CD8-positive, alpha-beta memory T cell (primary cell): ENCODE data around the gene ESR1. TPM values are rescaled to one million over a fixed set of nuclear protein-coding genes. Genes with fewer than 3 reads are reported as not detected.
"Not testable (repeated sequence)": the region's sequence is repeated elsewhere in the genome, so short reads cannot be mapped to it uniquely, and the experiment has no call there.

Experiments used
- CTCF ChIA-PET: fragments of 350-600 bp; sonication (Branson Sonifier 250); formaldehyde crosslinking; loops from one replicate; lab custom pipeline; 2021; ENCODE audit warnings: antibody characterized with exemption; lab: Charles Lee
- POLR2A ChIA-PET: fragments of 350-600 bp; sonication (Branson Sonifier 250); formaldehyde crosslinking; loops from one replicate; lab custom pipeline; 2021; ENCODE audit warnings: antibody characterized with exemption; lab: Charles Lee
- DNase-seq, 5 donors: peaks; one replicate each; pipeline versions ENCODE4 v3.0.0 to v3.0.0-alpha.2; 2020 to 2022; ENCODE audit warnings: mixed read lengths in 1 of 5
- H3K27ac ChIP-seq: one replicate; pipeline ENCODE4 v1.7.0; 2013; ENCODE audit warnings: low read depth, mild to moderate bottlenecking, low read length, moderate library complexity
- H3K27me3 ChIP-seq: 2 replicates; pipeline ENCODE4 v1.7.0; 2013; ENCODE audit warnings: low read length, mild to moderate bottlenecking; ENCODE audit not compliant: insufficient read depth, poor library complexity, severe bottlenecking
- H3K36me3 ChIP-seq: 2 replicates; pipeline ENCODE4 v1.7.0; 2013; ENCODE audit warnings: mild to moderate bottlenecking, low read length, moderate library complexity; ENCODE audit not compliant: insufficient read depth
- H3K4me1 ChIP-seq: 2 replicates; pipeline ENCODE4 v1.7.0; 2013; ENCODE audit warnings: mild to moderate bottlenecking, low read length, moderate library complexity; ENCODE audit not compliant: insufficient read depth
- H3K4me3 ChIP-seq: 2 replicates; pipeline ENCODE4 v1.7.0; 2013; ENCODE audit warnings: mild to moderate bottlenecking, low read length
- H3K9me3 ChIP-seq: 2 replicates; pipeline ENCODE4 v1.7.0; 2013; ENCODE audit warnings: mild to moderate bottlenecking, low read length
- H3K27ac Mint-ChIP-seq, 8 donors: one replicate each; pipeline ENCODE4 v1.8.0; 2020 to 2021; ENCODE audit warnings: mixed read lengths in 8 of 8, mild to moderate bottlenecking in 6 of 8, inconsistent platforms in 3 of 8, moderate library complexity in 3 of 8
- H3K27me3 Mint-ChIP-seq, 2 donors: one replicate each; pipeline ENCODE4 v1.8.0; 2020 to 2021; ENCODE audit warnings: mixed read lengths in 2 of 2, mild to moderate bottlenecking in 1 of 2, moderate library complexity in 1 of 2
- H3K36me3 Mint-ChIP-seq, 3 donors: one replicate each; pipeline ENCODE4 v1.8.0; 2020 to 2021; ENCODE audit warnings: mixed read lengths in 3 of 3, inconsistent platforms in 1 of 3, mild to moderate bottlenecking in 1 of 3
- H3K4me1 Mint-ChIP-seq, 3 donors: one replicate each; pipeline ENCODE4 v1.8.0; 2020 to 2021; ENCODE audit warnings: mixed read lengths in 3 of 3, inconsistent platforms in 1 of 3, mild to moderate bottlenecking in 1 of 3
- H3K4me3 Mint-ChIP-seq, 7 donors: one replicate each; pipeline ENCODE4 v1.8.0; 2020 to 2021; ENCODE audit warnings: mixed read lengths in 7 of 7, mild to moderate bottlenecking in 6 of 7, moderate library complexity in 4 of 7, inconsistent platforms in 2 of 7
- H3K9me3 Mint-ChIP-seq, 5 donors: one replicate each; pipeline ENCODE4 v1.8.0; 2020 to 2022; ENCODE audit warnings: mixed read lengths in 5 of 5, mild to moderate bottlenecking in 3 of 5, moderate library complexity in 2 of 5, inconsistent platforms in 1 of 5
- polyA plus RNA-seq: library from polyadenylated mRNA; unstranded; fragments of 300-500 nt; fragmentation: Illumina TruSeq; gene quantifications from one replicate; pipeline ENCODE4 v1.2.3, GENCODE V29; 2021
- total RNA-seq, 2 experiments: library from RNA; stranded (reverse); gene quantifications; one replicate each; pipeline ENCODE4 v1.2.3, GENCODE V29; 2021

ESR1 gene
- total and polyA plus RNA-seq, 3 experiments from 2014 or later: 0.15 to 1.2 TPM; not detected in 1

DNA sequence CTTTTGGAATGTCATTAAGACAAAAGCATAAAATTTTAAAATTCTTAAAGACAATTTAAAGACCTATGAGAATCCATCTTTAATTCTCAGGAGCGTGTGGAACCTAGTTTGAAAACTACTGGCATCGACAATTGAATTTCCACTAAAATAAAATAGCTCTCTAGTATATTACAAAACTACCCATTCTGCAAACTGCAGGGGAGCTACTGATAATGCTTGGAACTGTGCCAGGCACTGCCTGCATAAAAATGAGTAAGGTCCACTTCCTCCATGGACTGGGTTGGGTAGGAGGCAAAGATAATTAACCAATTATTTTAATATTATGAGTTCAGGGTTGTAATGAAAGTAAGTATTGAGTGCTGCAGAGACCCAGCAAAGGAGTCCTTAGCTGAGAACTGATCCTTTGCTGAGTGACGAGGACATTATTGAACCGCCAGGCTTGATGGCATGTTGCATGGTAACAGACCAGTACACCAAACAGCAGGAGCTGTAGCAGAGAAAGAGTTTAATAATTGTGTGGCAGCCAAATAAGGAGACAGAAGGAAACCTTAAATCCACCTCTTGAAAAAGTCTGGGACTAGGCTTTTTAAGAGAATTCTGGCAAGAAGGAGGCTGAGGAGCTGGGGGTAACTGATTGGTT is 261.3 kb downstream of the ESR1 start:
- H3K4me1 Mint-ChIP-seq: no peaks in the 10 kb centered on the region
- Histone ChIP-seq H3K27ac (no peak overlapping the region), H3K27me3 (no peaks in the 10 kb centered on the region), H3K4me3 (no peak overlapping the region), H3K9me3 (no peaks in the 10 kb centered on the region), H3K36me3 (no peaks in the 10 kb centered on the region), H3K4me1 (no peaks in the 10 kb centered on the region)
- H3K4me3 Mint-ChIP-seq: no peak overlapping the region
- peaks cover 6 to 9% of the 10 kb centered on the region in 2 donors for H3K27me3 Mint-ChIP-seq
- peaks cover 0 to 1% (median 0%) of the 10 kb centered on the region in 3 donors for H3K36me3 Mint-ChIP-seq
- ChIA-PET CTCF (no interaction called here), POLR2A (no interaction called here)
- no peak for DNase-seq
- H3K9me3 Mint-ChIP-seq: no peaks in the 10 kb centered on the region
- no peak overlapping the region for H3K27ac Mint-ChIP-seq

DNA sequence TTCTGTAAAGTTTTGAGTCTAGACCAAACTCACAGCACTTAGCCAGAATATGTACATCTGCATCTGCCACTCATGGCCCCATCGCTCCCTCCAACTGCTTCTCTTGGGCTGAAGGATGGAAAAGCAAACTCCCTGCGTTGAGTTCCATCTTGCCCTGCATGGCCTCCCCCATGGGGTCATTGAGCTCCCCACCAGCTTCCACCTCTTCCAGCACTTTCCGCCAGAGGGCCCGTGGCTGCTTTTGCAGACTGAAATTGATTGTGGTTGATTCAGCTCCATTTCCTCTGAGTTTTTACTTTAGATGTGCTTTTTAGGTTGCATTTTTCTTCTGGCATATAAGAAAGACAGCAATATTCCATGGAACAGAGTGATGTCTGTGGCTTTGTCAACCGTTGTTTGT is 263.1 kb downstream of the ESR1 start:
- ChIA-PET POLR2A (no interaction called here), CTCF (no interaction called here)
- Mint-ChIP-seq H3K4me3 (no peak overlapping the region), H3K27me3 (peaks cover 4 to 15% of the 10 kb centered on the region in 2 donors), H3K36me3 (peaks cover 0 to 3% (median 2%) of the 10 kb centered on the region in 3 donors), H3K27ac (no peak overlapping the region), H3K9me3 (peaks cover 3 to 9% (median 5%) of the 10 kb centered on the region in 5 donors), H3K4me1 (no peaks in the 10 kb centered on the region)
- DNase-seq: no peak
- Histone ChIP-seq H3K27ac (no peak overlapping the region), H3K4me3 (no peak overlapping the region), H3K27me3 (no peaks in the 10 kb centered on the region), H3K36me3 (no peaks in the 10 kb centered on the region), H3K4me1 (no peaks in the 10 kb centered on the region), H3K9me3 (no peaks in the 10 kb centered on the region)

DNA sequence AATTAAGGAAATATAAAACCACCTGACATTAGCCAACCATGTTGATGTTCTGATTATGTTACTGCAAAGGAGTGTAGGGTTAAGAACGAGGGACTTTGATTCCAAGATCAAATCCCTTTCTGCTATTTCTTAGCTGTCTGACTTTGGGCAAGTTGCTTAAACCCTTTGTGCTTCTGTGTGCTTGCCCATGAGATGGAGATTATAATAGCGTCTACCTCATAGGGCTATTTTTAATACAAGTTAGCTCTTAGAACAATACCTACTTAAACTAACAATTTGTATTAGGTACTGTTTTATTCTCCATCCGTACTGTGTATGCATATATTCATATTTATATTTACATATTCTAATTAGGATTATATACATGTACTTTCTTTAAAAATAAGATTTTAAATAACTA is 263.8 kb downstream of the ESR1 start:
- Histone ChIP-seq H3K4me3 (no peak overlapping the region), H3K27me3 (no peaks in the 10 kb centered on the region), H3K36me3 (no peaks in the 10 kb centered on the region), H3K4me1 (no peaks in the 10 kb centered on the region), H3K9me3 (no peaks in the 10 kb centered on the region), H3K27ac (no peak overlapping the region)
- Mint-ChIP-seq H3K27ac (no peak overlapping the region), H3K4me3 (no peak overlapping the region), H3K9me3 (peaks cover 11 to 13% (median 12%) of the 10 kb centered on the region in 5 donors), H3K36me3 (peaks cover 0 to 10% (median 7%) of the 10 kb centered on the region in 3 donors), H3K27me3 (peaks cover 6 to 18% of the 10 kb centered on the region in 2 donors), H3K4me1 (no peaks in the 10 kb centered on the region)
- ChIA-PET POLR2A (no interaction called here), CTCF (no interaction called here)
- no peak for DNase-seq

DNA sequence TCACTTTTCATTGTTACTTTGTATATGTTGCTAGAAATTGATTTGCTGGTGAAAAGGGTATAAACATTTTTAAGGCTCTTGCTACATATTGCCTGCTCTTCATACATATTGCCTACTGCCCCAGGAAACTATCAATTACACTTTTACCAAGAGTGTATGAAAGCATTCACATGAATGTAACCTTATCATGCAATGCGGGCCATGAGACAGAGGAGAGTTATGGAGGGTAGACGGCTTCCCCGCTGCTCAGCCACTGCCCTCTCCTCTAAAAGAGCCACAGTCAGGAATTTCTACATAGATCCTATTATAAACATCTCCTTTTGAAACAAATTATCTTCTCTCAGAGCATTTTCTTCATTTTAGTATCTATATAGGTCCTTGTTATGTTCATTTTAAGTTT is 264.4 kb downstream of the ESR1 start:
- no peaks in the 10 kb centered on the region for H3K9me3 ChIP-seq
- H3K4me1 Mint-ChIP-seq: no peaks in the 10 kb centered on the region
- H3K27me3 ChIP-seq: no peaks in the 10 kb centered on the region
- DNase-seq: no peak
- H3K4me3 Mint-ChIP-seq: no peak overlapping the region
- ChIA-PET CTCF (no interaction called here), POLR2A (no interaction called here)
- peaks cover 11 to 18% (median 17%) of the 10 kb centered on the region in 5 donors for H3K9me3 Mint-ChIP-seq
- H3K4me3 ChIP-seq: no peak overlapping the region
- H3K27ac ChIP-seq: no peak overlapping the region
- no peaks in the 10 kb centered on the region for H3K36me3 ChIP-seq
- H3K27ac Mint-ChIP-seq: no peak overlapping the region
- H3K36me3 Mint-ChIP-seq: peaks cover 0 to 13% (median 9%) of the 10 kb centered on the region in 3 donors
- peaks cover 6 to 21% of the 10 kb centered on the region in 2 donors for H3K27me3 Mint-ChIP-seq
- H3K4me1 ChIP-seq: no peaks in the 10 kb centered on the region

DNA sequence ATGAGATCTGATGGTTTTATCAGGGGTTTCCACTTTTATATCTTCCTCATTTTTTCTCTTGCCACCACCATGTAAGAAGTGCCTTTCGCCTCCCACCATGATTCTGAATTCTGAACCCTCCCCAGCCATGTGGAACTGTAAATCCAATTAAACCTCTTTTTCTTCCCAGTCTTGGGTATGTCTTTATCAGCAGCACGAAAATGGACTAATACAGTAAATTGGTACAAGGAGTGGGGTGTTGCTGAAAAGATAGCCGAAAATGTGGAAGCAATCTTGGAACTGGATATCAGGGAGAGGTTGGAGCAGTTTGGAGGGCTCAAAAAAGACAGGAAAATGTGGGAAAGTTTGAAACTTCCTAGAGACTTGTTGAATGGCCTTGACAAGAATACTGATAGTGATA is 268.8 kb downstream of the ESR1 start:
- H3K4me3 ChIP-seq, H3K9me3 ChIP-seq, H3K4me3 Mint-ChIP-seq, H3K4me1 ChIP-seq, H3K4me1 Mint-ChIP-seq, H3K27ac Mint-ChIP-seq, H3K36me3 ChIP-seq, POLR2A ChIA-PET, H3K27ac ChIP-seq, CTCF ChIA-PET, DNase-seq, H3K27me3 ChIP-seq: not testable (repeated sequence)
- Mint-ChIP-seq H3K27me3 (peaks cover 5 to 38% of the 10 kb centered on the region in 2 donors), H3K9me3 (peaks cover 11 to 28% (median 22%) of the 10 kb centered on the region in 5 donors), H3K36me3 (peaks cover 0 to 23% (median 8%) of the 10 kb centered on the region in 3 donors)

DNA sequence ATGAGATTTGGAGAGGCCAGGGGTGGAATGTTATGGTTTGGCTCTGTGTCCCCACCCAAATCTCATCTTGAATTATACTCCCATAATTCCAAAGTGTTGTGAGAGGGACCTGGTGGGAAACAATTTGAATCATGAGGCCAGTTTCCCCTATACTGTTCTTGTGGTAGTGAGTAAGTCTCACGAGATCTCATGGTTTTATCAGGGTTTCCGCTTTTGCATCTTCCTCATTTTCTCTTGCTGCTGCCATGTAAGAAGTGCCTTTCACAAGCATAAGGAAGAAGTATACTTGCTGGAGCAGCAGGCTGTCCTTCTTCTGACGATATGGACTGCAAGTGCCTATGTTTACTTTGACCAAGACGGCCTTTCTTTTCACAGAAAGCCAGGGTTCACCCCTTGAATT is 270.5 kb downstream of the ESR1 start:
- Histone ChIP-seq H3K4me3 (no peak overlapping the region), H3K27ac (no peak overlapping the region), H3K4me1 (no peaks in the 10 kb centered on the region), H3K36me3 (no peaks in the 10 kb centered on the region), H3K27me3 (no peaks in the 10 kb centered on the region), H3K9me3 (no peaks in the 10 kb centered on the region)
- H3K27ac Mint-ChIP-seq: no peak overlapping the region
- ChIA-PET CTCF (no interaction called here), POLR2A (no interaction called here)
- H3K4me3 Mint-ChIP-seq: no peak overlapping the region
- peaks cover 0 to 29% (median 8%) of the 10 kb centered on the region in 3 donors for H3K36me3 Mint-ChIP-seq
- peaks cover 6 to 43% of the 10 kb centered on the region in 2 donors for H3K27me3 Mint-ChIP-seq
- no peak for DNase-seq
- H3K4me1 Mint-ChIP-seq: no peaks in the 10 kb centered on the region
- H3K9me3 Mint-ChIP-seq: peaks cover 11 to 30% (median 22%) of the 10 kb centered on the region in 5 donors

DNA sequence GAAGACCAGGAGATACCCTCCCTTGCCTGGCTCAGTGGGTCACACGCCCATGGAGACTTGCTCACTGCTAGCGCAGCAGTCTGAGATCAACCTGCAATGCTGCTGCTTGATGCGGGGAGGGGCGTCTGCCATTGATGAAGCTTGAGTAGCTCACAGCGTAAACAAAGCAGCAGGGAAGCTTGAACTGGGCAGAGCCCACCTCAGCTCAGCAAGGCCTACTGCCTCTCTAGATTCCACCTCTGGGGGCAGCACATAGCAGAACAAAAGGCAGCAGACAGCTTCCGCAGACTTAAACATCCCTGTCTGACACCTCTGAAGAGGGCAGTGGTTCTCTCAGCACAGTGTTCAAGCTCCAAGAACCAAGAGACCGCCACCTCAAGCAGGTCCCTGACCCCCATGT is 271.3 kb downstream of the ESR1 start:
- ChIA-PET POLR2A (no interaction called here), CTCF (no interaction called here)
- Mint-ChIP-seq H3K4me1 (no peaks in the 10 kb centered on the region), H3K27ac (no peak overlapping the region), H3K36me3 (peaks cover 0 to 32% (median 8%) of the 10 kb centered on the region in 3 donors), H3K9me3 (peaks cover 11 to 30% (median 24%) of the 10 kb centered on the region in 5 donors), H3K27me3 (peaks cover 6 to 43% of the 10 kb centered on the region in 2 donors), H3K4me3 (no peak overlapping the region)
- no peaks in the 10 kb centered on the region for H3K9me3 ChIP-seq
- no peaks in the 10 kb centered on the region for H3K4me1 ChIP-seq
- no peak overlapping the region for H3K27ac ChIP-seq
- H3K4me3 ChIP-seq: no peak overlapping the region
- no peaks in the 10 kb centered on the region for H3K27me3 ChIP-seq
- no peaks in the 10 kb centered on the region for H3K36me3 ChIP-seq
- DNase-seq: no peak

DNA sequence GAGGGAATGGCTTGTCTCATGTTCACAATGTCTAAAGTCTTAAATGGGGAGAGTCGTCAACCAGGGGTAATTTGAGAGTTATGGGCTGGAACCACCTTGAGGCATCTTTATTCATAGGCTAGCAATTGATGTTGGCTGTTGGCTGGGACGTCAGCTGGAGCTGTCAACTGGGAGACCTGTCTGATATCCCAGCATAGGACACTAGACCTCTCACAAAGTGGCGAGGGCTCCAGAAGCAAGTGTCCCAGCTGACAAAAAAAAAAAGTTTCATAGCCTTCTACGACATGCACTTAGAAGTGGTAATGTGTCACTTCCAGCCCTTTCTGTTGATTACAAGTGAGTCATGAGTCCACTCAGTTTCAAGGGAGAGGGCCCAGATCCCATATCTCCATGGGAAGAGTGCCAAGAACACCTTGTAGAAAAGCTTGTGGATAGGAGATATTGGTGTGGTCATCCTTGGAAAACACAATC is 278.0 kb downstream of the ESR1 start:
- Mint-ChIP-seq H3K27ac (no peak overlapping the region), H3K9me3 (peaks cover 0 to 7% (median 3%) of the 10 kb centered on the region in 5 donors), H3K36me3 (peaks cover 0 to 12% (median 0%) of the 10 kb centered on the region in 3 donors), H3K27me3 (peaks cover 1 to 13% of the 10 kb centered on the region in 2 donors), H3K4me3 (no peak overlapping the region), H3K4me1 (no peaks in the 10 kb centered on the region)
- Histone ChIP-seq H3K27ac (no peak overlapping the region), H3K36me3 (no peaks in the 10 kb centered on the region), H3K9me3 (no peaks in the 10 kb centered on the region), H3K27me3 (no peaks in the 10 kb centered on the region), H3K4me1 (no peaks in the 10 kb centered on the region), H3K4me3 (no peak overlapping the region)
- CTCF ChIA-PET: no interaction called here
- no peak for DNase-seq
- POLR2A ChIA-PET: no interaction called here
